ENCODE data around the gene EIF4E3.

DNA sequence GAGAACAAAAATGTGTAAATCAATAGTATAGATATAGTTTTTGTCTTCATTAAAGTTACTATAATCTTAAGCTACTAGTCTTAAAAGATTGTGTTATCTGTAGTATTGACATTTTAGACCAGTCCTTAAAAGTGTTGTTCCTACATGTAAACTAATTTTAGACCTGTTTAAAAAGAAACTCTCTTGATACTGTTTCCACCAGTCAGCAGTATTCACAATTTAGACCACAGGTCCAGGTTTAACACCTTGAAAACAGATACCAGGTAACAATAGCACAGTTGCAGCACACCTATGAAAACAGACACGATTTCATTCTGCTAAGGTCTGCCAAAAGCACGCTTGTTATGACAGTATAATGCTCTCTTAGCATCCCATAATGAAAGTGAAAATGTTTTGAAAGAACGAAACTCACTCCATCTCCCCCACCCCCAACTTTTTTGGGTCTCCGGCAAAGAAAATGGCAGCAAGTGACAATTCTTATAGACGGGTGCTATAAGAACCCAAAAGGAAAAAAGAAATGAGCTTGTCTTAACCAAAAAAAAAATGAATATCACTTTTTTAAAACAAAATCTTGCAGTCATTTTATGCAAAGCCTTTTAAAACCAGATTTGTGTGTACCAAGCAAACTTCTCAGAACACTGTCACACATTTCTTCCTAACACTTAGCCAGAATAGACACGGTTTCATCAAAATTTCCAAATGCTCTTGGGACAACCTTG is 1.6 kb downstream of the EIF4E3 start:
- TF ChIP-seq, protein P1, sequence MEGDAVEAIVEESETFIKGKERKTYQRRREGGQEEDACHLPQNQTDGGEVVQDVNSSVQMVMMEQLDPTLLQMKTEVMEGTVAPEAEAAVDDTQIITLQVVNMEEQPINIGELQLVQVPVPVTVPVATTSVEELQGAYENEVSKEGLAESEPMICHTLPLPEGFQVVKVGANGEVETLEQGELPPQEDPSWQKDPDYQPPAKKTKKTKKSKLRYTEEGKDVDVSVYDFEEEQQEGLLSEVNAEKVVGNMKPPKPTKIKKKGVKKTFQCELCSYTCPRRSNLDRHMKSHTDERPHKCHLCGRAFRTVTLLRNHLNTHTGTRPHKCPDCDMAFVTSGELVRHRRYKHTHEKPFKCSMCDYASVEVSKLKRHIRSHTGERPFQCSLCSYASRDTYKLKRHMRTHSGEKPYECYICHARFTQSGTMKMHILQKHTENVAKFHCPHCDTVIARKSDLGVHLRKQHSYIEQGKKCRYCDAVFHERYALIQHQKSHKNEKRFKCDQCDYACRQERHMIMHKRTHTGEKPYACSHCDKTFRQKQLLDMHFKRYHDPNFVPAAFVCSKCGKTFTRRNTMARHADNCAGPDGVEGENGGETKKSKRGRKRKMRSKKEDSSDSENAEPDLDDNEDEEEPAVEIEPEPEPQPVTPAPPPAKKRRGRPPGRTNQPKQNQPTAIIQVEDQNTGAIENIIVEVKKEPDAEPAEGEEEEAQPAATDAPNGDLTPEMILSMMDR (IDR thresholded peaks at IDR 0.05), result no peak
- no peak for TF ChIP-seq POLR2A (IDR thresholded peaks at IDR 0.05)

Data from testis (tissue), 2 donors.